ENCODE results near the gene ZDHHC14. TPM values are rescaled to one million over a fixed set of nuclear protein-coding genes. Genes with fewer than 3 reads are reported as not detected.

ZDHHC14 gene
- polyA plus RNA-seq, 1 donor (not counting 4 experiments of a cell fraction or from before 2014, with no cell fraction given) = 6.4 TPM

DNA sequence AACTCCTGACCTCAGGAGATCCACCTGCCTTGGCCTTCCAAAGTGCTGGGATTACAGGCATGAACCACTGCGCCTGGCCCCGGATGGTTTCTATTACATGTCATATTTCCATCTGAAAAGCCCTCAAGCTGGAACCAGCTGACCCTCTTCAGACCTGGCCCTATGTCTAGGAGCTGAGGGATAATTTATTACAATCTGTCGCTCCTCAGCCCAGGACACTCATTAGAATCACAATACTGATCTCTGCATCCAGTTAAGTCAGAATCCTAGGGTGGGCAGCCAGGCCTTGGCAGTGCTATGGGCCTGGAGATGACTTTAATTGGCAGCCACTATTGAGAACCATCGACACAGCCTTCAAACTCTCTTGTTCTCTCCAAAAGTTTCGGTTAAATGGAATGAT, 279.4 kb downstream of the ZDHHC14 start:
- no peak overlapping the region for H3K27ac ChIP-seq (ENCODE audit: control insufficient read depth, insufficient read depth, low read length)
- H3K36me3 ChIP-seq (ENCODE audit: control insufficient read depth in 2 of 2, extremely low read depth in 1 of 2, insufficient read depth in 2 of 2, low read length in 2 of 2) = peaks cover 0 to 1% of the 10 kb centered on the region in 2 experiments
- TF ChIP-seq, protein P1, sequence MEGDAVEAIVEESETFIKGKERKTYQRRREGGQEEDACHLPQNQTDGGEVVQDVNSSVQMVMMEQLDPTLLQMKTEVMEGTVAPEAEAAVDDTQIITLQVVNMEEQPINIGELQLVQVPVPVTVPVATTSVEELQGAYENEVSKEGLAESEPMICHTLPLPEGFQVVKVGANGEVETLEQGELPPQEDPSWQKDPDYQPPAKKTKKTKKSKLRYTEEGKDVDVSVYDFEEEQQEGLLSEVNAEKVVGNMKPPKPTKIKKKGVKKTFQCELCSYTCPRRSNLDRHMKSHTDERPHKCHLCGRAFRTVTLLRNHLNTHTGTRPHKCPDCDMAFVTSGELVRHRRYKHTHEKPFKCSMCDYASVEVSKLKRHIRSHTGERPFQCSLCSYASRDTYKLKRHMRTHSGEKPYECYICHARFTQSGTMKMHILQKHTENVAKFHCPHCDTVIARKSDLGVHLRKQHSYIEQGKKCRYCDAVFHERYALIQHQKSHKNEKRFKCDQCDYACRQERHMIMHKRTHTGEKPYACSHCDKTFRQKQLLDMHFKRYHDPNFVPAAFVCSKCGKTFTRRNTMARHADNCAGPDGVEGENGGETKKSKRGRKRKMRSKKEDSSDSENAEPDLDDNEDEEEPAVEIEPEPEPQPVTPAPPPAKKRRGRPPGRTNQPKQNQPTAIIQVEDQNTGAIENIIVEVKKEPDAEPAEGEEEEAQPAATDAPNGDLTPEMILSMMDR (optimal IDR thresholded peaks at IDR 0.05 in 1 of 3, IDR thresholded peaks at IDR 0.05 in 1 of 3, conservative IDR thresholded peaks at IDR 0.05 in 1 of 3; ENCODE audit: extremely low read depth in 1 of 3, insufficient read depth in 2 of 3, low read length in 3 of 3) = no peak
- no peak for TF ChIP-seq EZH2 (IDR thresholded peaks at IDR 0.05; ENCODE audit: low read length)
- no peaks in the 10 kb centered on the region for H3K79me2 ChIP-seq (ENCODE audit: control insufficient read depth, insufficient read depth, low read length)
- H2AFZ ChIP-seq (ENCODE audit: control insufficient read depth, low read length) = no peak overlapping the region
- H3K4me1 ChIP-seq (ENCODE audit: control insufficient read depth, extremely low read depth, insufficient read depth, low read length) = no peaks in the 10 kb centered on the region
- FAIRE-seq (no peak), DNase-seq (ENCODE audit: low read depth, low spot score) (no peak)
- no peaks in the 10 kb centered on the region for H3K27me3 ChIP-seq (ENCODE audit: control insufficient read depth, extremely low read depth, insufficient read depth, low read length)
- H3K9me1 ChIP-seq (ENCODE audit: control insufficient read depth, extremely low read depth, insufficient read depth, low read length) = no peaks in the 10 kb centered on the region
- no peak overlapping the region for H3K4me3 ChIP-seq (ENCODE audit: control insufficient read depth in 2 of 3, extremely low read depth in 1 of 3, insufficient read depth in 2 of 3, low read depth in 1 of 3, low read length in 3 of 3)
- no peaks in the 10 kb centered on the region for H4K20me1 ChIP-seq (ENCODE audit: control insufficient read depth, extremely low read depth, insufficient read depth, low read length)
- dilution Hi-C loops (cut with MboI; ENCODE audit: extremely low pct_ligation_motif_present, low sequenced_read_pairs) = no loop called here
- no peak overlapping the region for H3K9ac ChIP-seq (ENCODE audit: control insufficient read depth, extremely low read depth, insufficient read depth, low read length)
- H3K4me2 ChIP-seq (ENCODE audit: control insufficient read depth, extremely low read depth, insufficient read depth, low read depth, low read length) = no peak overlapping the region
- H3K9me3 ChIP-seq (ENCODE audit: control insufficient read depth, low read depth, low read length) = no peaks in the 10 kb centered on the region

DNA sequence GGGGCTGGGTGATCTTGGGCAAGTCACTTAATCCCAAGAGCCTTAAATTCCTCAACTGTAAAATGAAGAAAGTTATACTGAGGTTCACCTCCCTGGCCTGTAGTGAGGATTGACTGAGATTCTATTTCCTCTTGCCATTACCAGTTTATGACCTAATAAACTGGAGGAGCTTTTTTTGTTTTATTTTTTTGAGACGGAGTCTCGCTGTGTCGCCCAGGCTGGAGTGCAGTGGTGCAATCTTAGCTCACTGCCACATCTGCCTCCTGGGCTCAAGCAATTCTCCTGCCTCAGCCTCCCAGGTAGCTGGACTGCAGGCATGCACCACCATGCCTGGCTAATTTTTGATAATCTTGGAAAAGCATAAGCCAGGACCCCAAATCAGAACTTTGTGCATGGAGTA, 280.7 kb downstream of the ZDHHC14 start:
- TF ChIP-seq, protein P1 (optimal IDR thresholded peaks at IDR 0.05 in 1 of 3, IDR thresholded peaks at IDR 0.05 in 1 of 3, conservative IDR thresholded peaks at IDR 0.05 in 1 of 3; ENCODE audit: extremely low read depth in 1 of 3, insufficient read depth in 2 of 3, low read length in 3 of 3) = no peak
- no peak for TF ChIP-seq EZH2 (IDR thresholded peaks at IDR 0.05; ENCODE audit: low read length)
- no peaks in the 10 kb centered on the region for H3K27me3 ChIP-seq (ENCODE audit: control insufficient read depth, extremely low read depth, insufficient read depth, low read length)

More for the DNA sequence above, 280.7 kb downstream of the ZDHHC14 start:
- no peak overlapping the region for H2AFZ ChIP-seq (ENCODE audit: control insufficient read depth, low read length)
- H4K20me1 ChIP-seq (ENCODE audit: control insufficient read depth, extremely low read depth, insufficient read depth, low read length) = no peaks in the 10 kb centered on the region
- no peak overlapping the region for H3K9ac ChIP-seq (ENCODE audit: control insufficient read depth, extremely low read depth, insufficient read depth, low read length)
- no peaks in the 10 kb centered on the region for H3K36me3 ChIP-seq (ENCODE audit: control insufficient read depth in 2 of 2, extremely low read depth in 1 of 2, insufficient read depth in 2 of 2, low read length in 2 of 2)
- H3K9me1 ChIP-seq (ENCODE audit: control insufficient read depth, extremely low read depth, insufficient read depth, low read length) = no peaks in the 10 kb centered on the region
- no peak overlapping the region for H3K4me3 ChIP-seq (ENCODE audit: control insufficient read depth in 2 of 3, extremely low read depth in 1 of 3, insufficient read depth in 2 of 3, low read depth in 1 of 3, low read length in 3 of 3)
- H3K27ac ChIP-seq (ENCODE audit: control insufficient read depth, insufficient read depth, low read length) = no peak overlapping the region
- H3K4me2 ChIP-seq (ENCODE audit: control insufficient read depth, extremely low read depth, insufficient read depth, low read depth, low read length) = no peak overlapping the region
- H3K4me1 ChIP-seq (ENCODE audit: control insufficient read depth, extremely low read depth, insufficient read depth, low read length) = no peaks in the 10 kb centered on the region
- DNase-seq (ENCODE audit: low read depth, low spot score) (no peak), FAIRE-seq (no peak)
- H3K9me3 ChIP-seq (ENCODE audit: control insufficient read depth, low read depth, low read length) = no peaks in the 10 kb centered on the region
- no peaks in the 10 kb centered on the region for H3K79me2 ChIP-seq (ENCODE audit: control insufficient read depth, insufficient read depth, low read length)
- dilution Hi-C loops (cut with MboI; ENCODE audit: extremely low pct_ligation_motif_present, low sequenced_read_pairs) = no loop called here
